Activated naive CD8-positive, alpha-beta T cell treated with anti-CD3 and anti-CD28 coated beads for 36 hours (primary cell): ENCODE measurements around the gene ATF7. TPM values are rescaled to one million over a fixed set of nuclear protein-coding genes. Genes with fewer than 3 reads are reported as not detected.
"Not testable (repeated sequence)": the region's sequence is repeated elsewhere in the genome, so short reads cannot be mapped to it uniquely, and the experiment has no call there.

Experiments used
- DNase-seq: peaks from one replicate; pipeline ENCODE4 v3.0.0; 2021
- H3K27ac Mint-ChIP-seq: one replicate; pipeline ENCODE4 v1.8.0; 2022; ENCODE audit warnings: mild to moderate bottlenecking, moderate library complexity, mixed read lengths
- H3K27me3 Mint-ChIP-seq: one replicate; pipeline ENCODE4 v1.8.0; 2022; ENCODE audit warnings: mild to moderate bottlenecking, mixed read lengths
- H3K36me3 Mint-ChIP-seq: one replicate; pipeline ENCODE4 v1.8.0; 2021; ENCODE audit warnings: mild to moderate bottlenecking, mixed read lengths
- H3K4me1 Mint-ChIP-seq: one replicate; pipeline ENCODE4 v1.8.0; 2021; ENCODE audit warnings: mixed read lengths
- H3K4me3 Mint-ChIP-seq: one replicate; pipeline ENCODE4 v1.8.0; 2022; ENCODE audit warnings: mild to moderate bottlenecking, moderate library complexity, mixed read lengths
- H3K9me3 Mint-ChIP-seq: one replicate; pipeline ENCODE4 v1.8.0; 2022; ENCODE audit warnings: mixed read lengths
- total RNA-seq, 2 experiments: library from RNA; stranded (reverse); gene quantifications; one replicate each; pipeline ENCODE4 v1.2.3, GENCODE V29; 2021

The ATF7 gene
- total RNA-seq, 2 experiments from 2014 or later = 22.8 to 23.6 TPM

DNA sequence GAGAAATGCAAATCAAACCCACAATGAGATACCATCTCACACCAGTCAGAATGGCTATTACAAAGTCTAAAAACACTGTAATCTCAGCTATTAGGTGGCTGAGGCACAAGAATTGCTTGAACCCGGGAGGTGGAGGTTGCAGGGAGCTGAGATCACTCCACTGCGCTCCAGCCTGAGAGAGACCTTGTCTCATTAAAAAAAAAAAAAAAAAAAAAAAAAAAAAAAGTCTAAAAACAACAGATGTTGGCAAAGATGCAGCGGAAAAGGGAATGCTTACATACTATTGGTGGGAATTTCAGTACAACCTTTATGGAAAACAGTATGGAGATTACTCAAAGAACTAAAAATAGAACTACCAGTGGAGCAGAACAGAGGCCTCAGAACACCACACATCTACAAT is 19.0 kb upstream of the ATF7 start:
- H3K4me3 Mint-ChIP-seq = no peak overlapping the region
- no peak for DNase-seq
- H3K4me1 Mint-ChIP-seq = no peaks in the 10 kb centered on the region
- peaks cover 2% of the 10 kb centered on the region for H3K9me3 Mint-ChIP-seq
- peaks cover 1% of the 10 kb centered on the region for H3K36me3 Mint-ChIP-seq
- H3K27me3 Mint-ChIP-seq = no peaks in the 10 kb centered on the region
- H3K27ac Mint-ChIP-seq = no peak overlapping the region

DNA sequence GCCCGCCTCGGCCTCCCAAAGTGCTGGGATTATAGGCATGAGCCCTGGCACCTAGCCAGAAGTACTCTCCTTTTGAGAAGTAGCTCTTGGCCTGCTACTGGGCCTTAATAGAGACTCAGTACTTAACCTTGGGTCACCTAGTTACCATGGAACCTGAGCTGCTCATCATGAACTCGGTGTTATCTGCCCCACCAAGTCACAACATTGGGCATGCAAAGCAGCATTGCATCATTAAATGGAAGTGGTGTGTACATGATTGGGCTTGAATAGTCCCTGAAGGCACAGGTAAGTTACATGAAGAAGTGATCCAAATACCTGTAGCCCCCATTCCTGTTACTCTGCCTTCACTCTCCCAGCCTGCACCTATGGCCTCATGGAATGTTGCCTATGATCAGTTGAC is 18.0 kb upstream of the ATF7 start:
- no peaks in the 10 kb centered on the region for H3K4me1 Mint-ChIP-seq
- peaks cover 2% of the 10 kb centered on the region for H3K9me3 Mint-ChIP-seq
- no peaks in the 10 kb centered on the region for H3K27me3 Mint-ChIP-seq
- DNase-seq = no peak
- H3K36me3 Mint-ChIP-seq = peaks cover 1% of the 10 kb centered on the region
- H3K27ac Mint-ChIP-seq = no peak overlapping the region
- no peak overlapping the region for H3K4me3 Mint-ChIP-seq

DNA sequence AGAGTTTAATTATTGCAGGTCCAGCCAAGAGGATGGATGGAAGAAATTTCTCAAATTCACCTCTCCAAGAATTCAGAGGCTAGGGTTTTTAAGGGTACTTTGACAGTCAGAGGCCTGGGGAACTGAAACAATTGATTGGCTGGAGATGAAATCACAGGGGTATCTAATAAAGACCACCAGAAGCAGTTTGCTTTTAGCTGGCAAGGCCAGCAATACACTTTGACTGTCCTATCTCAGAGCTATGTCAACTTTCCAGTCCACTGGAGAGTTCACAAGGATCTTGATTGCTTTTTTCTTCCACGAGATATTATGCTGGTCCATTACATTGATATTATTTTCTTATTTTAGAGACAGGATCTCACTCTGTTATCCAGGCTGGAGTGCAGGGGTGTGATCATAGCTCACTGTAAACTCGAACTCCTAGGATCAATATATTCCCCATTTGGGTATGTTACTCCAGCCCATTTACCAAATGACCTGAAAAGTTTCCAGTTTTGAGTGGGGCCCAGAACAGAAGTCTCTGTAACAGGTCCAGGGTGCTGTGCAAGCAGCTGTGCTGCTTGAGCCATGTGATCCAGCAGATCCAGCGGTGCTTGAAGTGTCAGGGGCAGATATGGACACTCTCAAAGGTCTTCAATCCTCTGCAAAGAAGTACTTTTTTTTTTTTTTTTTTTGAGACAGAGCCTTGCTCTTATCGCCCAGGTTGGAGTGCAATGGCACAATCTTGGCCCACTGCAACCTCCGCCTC is 17.2 kb upstream of the ATF7 start:
- H3K36me3 Mint-ChIP-seq = peaks cover 1% of the 10 kb centered on the region
- H3K9me3 Mint-ChIP-seq = peaks cover 2% of the 10 kb centered on the region
- no peak overlapping the region for H3K4me3 Mint-ChIP-seq
- H3K27me3 Mint-ChIP-seq = no peaks in the 10 kb centered on the region
- no peak for DNase-seq
- no peak overlapping the region for H3K27ac Mint-ChIP-seq
- no peaks in the 10 kb centered on the region for H3K4me1 Mint-ChIP-seq

DNA sequence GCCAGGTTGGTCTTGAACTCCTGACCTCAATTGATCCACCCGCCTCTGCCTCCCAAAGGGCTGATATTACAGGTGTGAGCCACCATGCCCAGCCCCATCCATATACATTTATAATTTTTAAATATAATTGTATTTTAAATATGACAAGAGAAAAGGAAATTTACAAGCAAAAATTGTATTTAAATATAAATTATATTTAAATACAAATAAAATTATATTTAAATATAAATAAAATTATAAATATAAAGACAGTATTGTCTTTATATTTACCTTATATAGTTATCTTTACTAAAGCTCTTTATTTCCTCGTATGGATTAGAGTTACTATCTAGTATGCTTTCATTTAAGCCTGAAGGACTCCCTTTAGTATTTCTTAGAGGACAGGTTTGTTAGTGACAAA is 11.9 kb upstream of the ATF7 start:
- no peak overlapping the region for H3K27ac Mint-ChIP-seq
- H3K36me3 Mint-ChIP-seq = no peaks in the 10 kb centered on the region
- no peak overlapping the region for H3K4me3 Mint-ChIP-seq
- H3K9me3 Mint-ChIP-seq = no peaks in the 10 kb centered on the region
- H3K27me3 Mint-ChIP-seq = no peaks in the 10 kb centered on the region
- no peak for DNase-seq
- H3K4me1 Mint-ChIP-seq = no peaks in the 10 kb centered on the region

DNA sequence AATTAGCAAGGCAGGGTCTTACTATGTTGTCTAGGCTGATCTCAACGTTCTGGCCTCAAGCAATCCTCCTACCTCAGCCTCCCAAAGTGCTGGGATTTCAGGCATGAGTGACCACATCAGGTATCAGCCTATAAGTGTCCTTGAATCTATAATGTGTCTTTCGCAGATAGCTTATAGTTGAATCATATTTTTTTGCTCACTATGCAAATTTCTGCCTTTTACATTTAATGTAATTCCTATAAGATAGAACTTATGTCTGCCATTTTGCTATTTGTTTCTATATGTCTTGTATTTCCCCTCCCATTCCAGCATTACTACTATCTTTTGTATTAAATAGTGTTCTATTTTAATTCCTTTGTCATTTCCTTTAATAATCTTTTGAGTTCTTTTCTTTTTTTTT is 10.5 kb upstream of the ATF7 start:
- peaks cover 2% of the 10 kb centered on the region for H3K36me3 Mint-ChIP-seq
- H3K4me1 Mint-ChIP-seq = no peaks in the 10 kb centered on the region
- H3K9me3 Mint-ChIP-seq = no peaks in the 10 kb centered on the region
- H3K4me3 Mint-ChIP-seq = no peak overlapping the region
- H3K27me3 Mint-ChIP-seq = no peaks in the 10 kb centered on the region
- H3K27ac Mint-ChIP-seq = no peak overlapping the region
- DNase-seq = no peak

DNA sequence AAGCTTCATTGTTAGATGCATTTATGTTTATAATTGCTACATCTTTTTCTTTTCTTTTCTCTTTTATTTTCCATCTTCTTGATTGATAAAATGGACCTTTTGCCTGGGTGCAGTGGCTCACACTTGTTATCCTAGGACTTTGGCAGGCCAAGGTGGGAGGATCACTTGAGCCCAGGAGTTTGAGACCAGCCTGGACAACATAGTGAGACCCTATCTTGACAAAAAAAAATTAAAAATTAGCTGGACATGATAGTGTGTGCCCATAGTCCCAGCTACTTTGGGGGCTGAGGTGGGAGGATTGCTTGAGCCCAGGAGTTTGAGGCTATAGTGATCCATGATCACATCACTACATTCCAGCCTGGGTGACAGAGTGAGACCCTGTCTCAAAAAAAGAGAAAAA is 9.5 kb upstream of the ATF7 start:
- not testable (repeated sequence) for H3K27ac Mint-ChIP-seq, H3K36me3 Mint-ChIP-seq, DNase-seq, H3K27me3 Mint-ChIP-seq, H3K4me3 Mint-ChIP-seq, H3K9me3 Mint-ChIP-seq, H3K4me1 Mint-ChIP-seq

DNA sequence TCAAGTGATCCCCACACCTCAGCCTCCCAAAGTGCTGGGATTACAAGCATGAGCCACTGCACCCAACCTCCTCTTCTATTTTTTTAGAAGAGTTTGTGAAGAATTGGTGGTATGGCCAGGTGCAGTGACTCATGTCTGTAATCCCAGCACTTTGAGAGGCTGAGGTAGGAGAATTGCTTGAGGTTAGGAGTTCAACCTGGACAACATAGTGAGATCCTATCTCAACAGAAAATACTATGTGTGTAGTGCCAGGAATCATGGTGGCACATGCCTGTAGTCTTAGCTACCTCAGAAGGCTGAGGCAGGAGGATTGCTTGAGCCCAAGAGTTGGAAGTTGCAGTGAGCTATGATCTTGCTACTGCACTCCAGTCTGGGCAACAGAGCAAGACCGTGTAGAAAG is 5.5 kb upstream of the ATF7 start:
- Mint-ChIP-seq H3K4me1 (peaks cover 6% of the 10 kb centered on the region), H3K36me3 (peaks cover 2% of the 10 kb centered on the region), H3K27ac (no peak overlapping the region), H3K27me3 (no peaks in the 10 kb centered on the region), H3K4me3 (no peak overlapping the region), H3K9me3 (no peaks in the 10 kb centered on the region)
- no peak for DNase-seq

DNA sequence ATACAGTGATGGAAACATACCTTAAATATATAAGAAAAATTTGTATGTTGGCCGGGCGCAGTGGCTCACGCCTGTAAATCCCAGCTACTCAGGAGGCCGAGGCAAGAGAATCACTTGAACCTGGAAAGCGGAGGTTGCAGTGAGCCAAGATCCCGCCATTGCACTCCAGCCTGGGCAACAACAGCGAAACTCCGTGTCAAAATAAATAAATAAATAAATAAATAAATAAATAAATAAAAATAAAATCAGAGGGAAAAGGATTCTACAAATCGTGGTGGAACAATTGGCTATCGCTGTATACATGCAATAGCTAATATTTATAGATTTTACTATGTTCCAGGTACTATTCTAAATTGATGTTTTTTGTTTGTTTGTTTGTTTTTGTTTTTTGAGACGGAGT is 1.7 kb upstream of the ATF7 start:
- H3K27ac Mint-ChIP-seq = no peak overlapping the region
- no peaks in the 10 kb centered on the region for H3K27me3 Mint-ChIP-seq
- peaks cover 30% of the 10 kb centered on the region for H3K4me1 Mint-ChIP-seq
- H3K9me3 Mint-ChIP-seq = no peaks in the 10 kb centered on the region
- DNase-seq = no peak
- H3K4me3 Mint-ChIP-seq = no peak overlapping the region
- peaks cover 5% of the 10 kb centered on the region for H3K36me3 Mint-ChIP-seq

DNA sequence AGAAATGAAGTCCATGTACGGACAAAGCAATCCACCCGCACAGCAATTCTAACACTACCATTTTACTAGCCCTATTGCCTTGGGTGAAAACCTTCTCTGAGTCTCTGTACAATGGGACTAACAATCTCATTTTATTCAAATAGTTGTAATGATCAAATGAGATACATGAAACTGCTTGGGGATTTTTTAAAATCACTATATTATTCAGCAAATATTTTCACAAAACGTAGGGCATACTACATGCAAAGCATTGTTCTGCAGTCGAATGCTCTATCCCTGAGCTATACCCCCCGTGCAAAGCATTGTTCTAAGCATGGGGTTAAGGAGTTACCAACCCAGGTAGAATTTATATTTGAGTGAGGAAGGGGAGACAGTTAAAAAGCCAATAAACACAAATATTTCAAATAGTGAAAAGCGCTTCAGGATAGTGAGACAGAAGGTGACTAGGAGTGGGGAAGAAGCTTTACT is 554 bp upstream of the ATF7 start:
- no peak for DNase-seq
- H3K4me1 Mint-ChIP-seq = peaks cover 34% of the 10 kb centered on the region
- no peaks in the 10 kb centered on the region for H3K9me3 Mint-ChIP-seq
- H3K4me3 Mint-ChIP-seq = peak overlapping the region; percentile 96
- peak overlapping the region; percentile 93 for H3K27ac Mint-ChIP-seq
- peaks cover 5% of the 10 kb centered on the region for H3K36me3 Mint-ChIP-seq
- H3K27me3 Mint-ChIP-seq = no peaks in the 10 kb centered on the region

DNA sequence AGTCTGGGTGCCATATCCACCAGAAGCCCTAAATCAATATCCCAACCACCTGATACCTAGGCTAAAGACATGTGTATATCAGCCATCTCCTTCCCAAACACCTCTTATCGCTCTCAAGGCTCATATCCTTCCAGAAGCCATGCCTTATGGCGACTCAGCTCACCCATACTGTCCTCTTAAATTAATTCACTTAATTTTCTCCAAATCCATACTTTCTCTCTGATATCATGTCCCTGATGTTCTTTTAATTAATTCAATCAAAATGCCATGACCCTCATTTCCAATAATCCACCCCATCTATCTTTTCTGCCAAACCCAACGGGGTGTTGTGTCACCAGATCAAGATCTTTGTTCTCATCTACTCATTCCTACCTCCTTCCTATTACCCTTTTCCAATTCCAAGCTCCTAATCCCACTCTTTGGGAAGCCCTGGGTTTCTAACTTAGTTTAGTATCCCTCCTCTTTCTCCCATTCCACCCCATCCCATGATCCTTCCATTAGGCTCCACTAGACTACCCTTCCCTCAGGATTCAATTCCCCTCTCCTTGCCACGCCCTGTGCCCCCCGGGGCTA is 723 bp downstream of the ATF7 start:
- H3K4me3 Mint-ChIP-seq = peak overlapping the region; percentile 96
- H3K4me1 Mint-ChIP-seq = peaks cover 37% of the 10 kb centered on the region
- no peak for DNase-seq
- no peaks in the 10 kb centered on the region for H3K9me3 Mint-ChIP-seq
- peak overlapping the region; percentile 93 for H3K27ac Mint-ChIP-seq
- H3K27me3 Mint-ChIP-seq = no peaks in the 10 kb centered on the region
- H3K36me3 Mint-ChIP-seq = peaks cover 7% of the 10 kb centered on the region

DNA sequence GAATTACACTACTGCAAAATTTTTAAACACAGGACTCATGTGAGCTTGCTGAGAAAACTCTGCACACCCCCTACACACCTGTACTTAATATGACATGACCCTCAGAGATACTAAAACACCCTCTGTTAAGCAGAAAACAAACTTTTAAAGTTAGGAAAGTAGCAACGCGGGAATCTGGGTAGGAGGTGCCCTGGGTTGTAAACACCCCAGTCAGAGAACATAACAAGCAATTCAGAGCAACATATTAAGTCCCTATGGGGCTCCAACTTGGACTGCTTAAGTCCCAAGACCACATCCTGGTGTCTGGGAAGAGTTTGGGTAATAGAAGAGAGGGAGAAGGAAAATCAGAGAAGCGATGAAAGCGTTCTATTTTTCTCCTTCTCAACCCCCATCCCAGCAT is 1.2 kb downstream of the ATF7 start:
- no peaks in the 10 kb centered on the region for H3K27me3 Mint-ChIP-seq
- H3K4me1 Mint-ChIP-seq = peaks cover 37% of the 10 kb centered on the region
- H3K36me3 Mint-ChIP-seq = peaks cover 7% of the 10 kb centered on the region
- no peak for DNase-seq
- H3K4me3 Mint-ChIP-seq = peak overlapping the region; percentile 96
- peak overlapping the region; percentile 93 for H3K27ac Mint-ChIP-seq
- no peaks in the 10 kb centered on the region for H3K9me3 Mint-ChIP-seq

DNA sequence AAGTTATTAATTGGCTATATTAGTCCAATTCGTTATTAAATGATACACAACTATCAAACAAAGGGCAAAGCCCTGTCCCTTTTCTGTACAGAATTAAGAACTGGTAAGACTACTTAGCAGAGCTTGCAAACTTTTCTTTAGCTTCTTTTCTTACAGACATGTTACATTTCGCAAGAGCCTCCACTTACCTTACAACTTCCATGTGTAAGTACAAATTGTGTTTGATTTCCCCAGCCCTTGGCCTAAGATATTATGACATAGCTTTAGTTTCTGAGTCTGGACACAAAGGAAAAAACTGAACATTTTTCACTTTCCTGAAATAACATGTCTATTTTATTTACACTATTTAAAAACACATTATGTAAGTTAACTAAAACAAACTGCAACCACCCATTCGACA is 1.7 kb downstream of the ATF7 start:
- DNase-seq = no peak
- Mint-ChIP-seq H3K27me3 (no peaks in the 10 kb centered on the region), H3K4me1 (peaks cover 37% of the 10 kb centered on the region), H3K9me3 (no peaks in the 10 kb centered on the region), H3K36me3 (peaks cover 7% of the 10 kb centered on the region), H3K4me3 (peak overlapping the region; percentile 96), H3K27ac (no peak overlapping the region)

DNA sequence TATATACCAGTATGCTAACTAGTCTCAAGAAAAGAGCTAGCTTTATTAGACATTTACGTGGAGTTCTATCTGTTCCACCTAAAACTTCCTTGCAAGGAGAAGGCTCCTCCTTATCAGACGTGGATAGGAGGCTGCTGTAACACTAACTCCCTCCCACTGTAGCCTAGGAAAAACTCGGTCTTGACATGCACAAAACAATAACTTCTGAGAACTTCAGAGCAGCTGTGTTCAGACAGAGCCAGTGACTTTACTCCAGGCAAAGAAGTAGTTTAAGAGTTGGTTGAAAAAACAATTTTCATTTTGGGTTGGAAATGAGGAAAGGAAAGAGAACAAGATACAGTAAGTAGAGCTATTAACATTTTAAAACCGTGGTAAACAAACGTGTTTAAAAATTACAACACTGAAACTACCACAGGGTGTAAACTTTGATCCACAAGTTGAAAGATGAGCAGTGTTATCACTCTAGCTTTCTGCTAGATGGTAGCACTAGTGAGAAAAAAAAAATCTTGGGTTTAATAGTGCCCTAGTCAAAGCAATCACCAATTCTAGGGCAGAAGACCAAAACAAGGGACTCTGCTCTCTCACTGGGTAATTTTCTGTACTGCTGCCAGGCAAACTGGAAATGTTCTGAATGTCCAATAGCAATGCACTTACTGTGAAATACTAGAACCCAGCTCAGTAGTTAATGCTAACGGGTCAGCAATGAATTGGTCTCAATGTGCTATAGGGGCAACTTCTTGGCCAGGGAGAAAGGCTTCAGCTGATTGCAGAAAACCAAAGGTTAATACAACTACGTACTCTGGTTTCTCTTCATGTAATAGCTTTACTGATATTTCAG is 2.4 kb downstream of the ATF7 start:
- Mint-ChIP-seq H3K36me3 (peaks cover 7% of the 10 kb centered on the region), H3K27me3 (no peaks in the 10 kb centered on the region), H3K27ac (no peak overlapping the region), H3K9me3 (no peaks in the 10 kb centered on the region), H3K4me3 (peak overlapping the region; percentile 96), H3K4me1 (peaks cover 39% of the 10 kb centered on the region)
- DNase-seq = no peak

DNA sequence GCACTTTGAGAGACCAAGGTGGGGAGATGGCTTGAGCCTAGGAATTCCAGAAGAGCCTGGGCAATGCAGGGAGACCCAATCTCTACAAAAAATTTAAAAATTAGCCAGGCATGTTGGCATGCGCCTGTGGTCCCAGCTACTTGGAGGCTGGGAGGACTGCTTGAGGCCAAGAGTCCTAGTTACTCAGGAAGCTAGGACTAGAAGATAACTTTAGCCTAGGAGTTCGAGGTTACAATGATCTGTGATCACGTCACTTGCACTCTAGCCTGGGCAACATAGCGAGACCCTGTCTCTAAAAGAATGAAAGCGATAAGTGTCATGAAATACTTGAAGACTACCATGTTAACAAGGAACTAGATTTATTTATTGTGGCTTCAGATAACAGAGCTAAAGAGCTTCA is 3.5 kb downstream of the ATF7 start:
- Mint-ChIP-seq H3K27ac (no peak overlapping the region), H3K4me3 (no peak overlapping the region), H3K36me3 (peaks cover 12% of the 10 kb centered on the region), H3K9me3 (no peaks in the 10 kb centered on the region), H3K27me3 (no peaks in the 10 kb centered on the region), H3K4me1 (peaks cover 50% of the 10 kb centered on the region)
- no peak for DNase-seq

DNA sequence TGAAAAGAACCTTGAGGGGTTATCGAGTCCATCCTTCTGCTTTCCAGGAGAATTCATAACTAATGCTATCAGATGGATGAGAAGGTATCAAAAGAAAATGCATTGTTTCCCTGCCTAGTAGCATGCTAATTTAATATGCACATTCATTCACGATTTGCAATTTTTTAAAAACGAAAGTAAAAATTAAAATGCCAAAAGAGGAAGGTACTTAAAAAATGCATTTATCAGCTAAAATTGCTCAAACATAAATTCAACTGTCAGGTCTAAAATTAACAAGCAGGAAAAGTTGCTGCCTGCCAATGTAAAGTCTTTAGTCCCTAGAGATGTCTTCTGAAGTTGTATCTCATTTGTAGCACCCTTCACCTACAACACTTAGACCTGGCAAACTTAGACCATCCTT is 7.9 kb downstream of the ATF7 start:
- H3K27ac Mint-ChIP-seq = peak overlapping the region; percentile 42
- H3K9me3 Mint-ChIP-seq = no peaks in the 10 kb centered on the region
- peaks cover 12% of the 10 kb centered on the region for H3K36me3 Mint-ChIP-seq
- peaks cover 32% of the 10 kb centered on the region for H3K4me1 Mint-ChIP-seq
- H3K4me3 Mint-ChIP-seq = peak overlapping the region; percentile 65
- H3K27me3 Mint-ChIP-seq = no peaks in the 10 kb centered on the region
- DNase-seq = no peak
